Psoas muscle (tissue), 8 donors: ENCODE measurements around the gene CDC42SE2. TPM values are rescaled to one million over a fixed set of nuclear protein-coding genes. Genes with fewer than 3 reads are reported as not detected.

Source experiments
- ATAC-seq, 4 donors: fragments of 200-7000 bp; cut with Tn5 transposase; one replicate each; pipeline ENCODE4 v1.9.1; 2020; ENCODE audit warnings: moderate library complexity in 3 of 4, mild to moderate bottlenecking in 2 of 4
- DNase-seq, 2 donors: peaks; one replicate each; pipeline ENCODE4 v3.0.0-alpha.2; 2020
- H3K27ac ChIP-seq: fragments of 200-600 bp; one replicate; pipeline ENCODE4 v1.8.0; 2022
- H3K27me3 ChIP-seq, 3 donors: fragments of 200-600 bp in 1 of 3; one replicate each; pipeline versions ENCODE4 v1.6.1 to v1.8.0; 2013 to 2022; ENCODE audit warnings: low read length in 2 of 3, mild to moderate bottlenecking in 2 of 3, moderate library complexity in 1 of 3; ENCODE audit not compliant: insufficient read depth in 3 of 3
- H3K36me3 ChIP-seq, 2 donors: fragments of 200-600 bp in 1 of 2; one replicate each; pipeline versions ENCODE4 v1.6.1 to v1.8.0; 2013 to 2022; ENCODE audit warnings: low read depth in 1 of 2, mild to moderate bottlenecking in 1 of 2, moderate library complexity in 1 of 2; ENCODE audit not compliant: insufficient read depth in 1 of 2
- H3K4me1 ChIP-seq: fragments of 200-600 bp; one replicate; pipeline ENCODE4 v1.8.0; 2022
- H3K4me3 ChIP-seq: fragments of 200-600 bp; one replicate; pipeline ENCODE4 v1.8.0; 2022; ENCODE audit warnings: mild to moderate bottlenecking
- H3K9me3 ChIP-seq: fragments of 200-600 bp; one replicate; pipeline ENCODE4 v1.8.0; 2022
- CTCF ChIP-seq: fragments of 200-600 bp; IDR thresholded peaks from one replicate; pipeline ENCODE4 v1.8.0; 2022; ENCODE audit warnings: antibody characterized with exemption
- WGBS, 3 donors: extraction: QIAGEN DNeasy Blood & Tissue Kit; methylation state at CpG; one replicate each; pipeline versions ENCODE4 v1.1.6 to v1.1.7; 2013; 5-methylcytosine and 5-hydroxymethylcytosine counted together
- intact Hi-C, 2 donors: fragments of 100-400 bp; cut with DNase I; formaldehyde crosslinking; loops; one replicate each; pipeline versions ENCODE4 v1.11.0 to v1.14.2; 2022
- polyA plus RNA-seq, 3 donors: library from polyadenylated mRNA; stranded (reverse); fragments of 200-250 nt; gene quantifications; one replicate each; pipeline ENCODE4 v1.2.3, GENCODE V29; 2013
- total RNA-seq, 4 donors: library from RNA; stranded (reverse); fragmentation: NEBNext Ultra II Directional in 2 of 4; extraction: Animal tissue kit (Norgen Biotek cat#: 25700) in 2 of 4; gene quantifications; one replicate each; pipeline versions ENCODE4 v1.2.1 to v1.2.4, GENCODE V29; 2021 to 2023
- donor health status: healthy with polysubstance abuse.
- donor health status: DM: no; HTN: no; CAD: no; lungs with moderate emphysema.
- donor health status: Bipolar disorder and iron deficiency.
- donor health status: healthy.
- donor health status: DM: yes; HTN: yes; CAD: no.
- donor health status: DM: no; HTN: no; CAD: no.
- donor health status: DM: no; HTN: no; CAD: no.
- donor health status: DM: yes; HTN: yes; CAD: no.

CDC42SE2 gene
- total and polyA plus RNA-seq, 7 donors: 8.5 to 39.2 (median 10.5) TPM

GRCh38 chr5:131289738-131290137 lies 25.9 kb downstream of the CDC42SE2 start:
- Histone ChIP-seq H3K4me3 (no peak overlapping the region), H3K9me3 (no peaks in the 10 kb centered on the region), H3K27me3 (no peaks in the 10 kb centered on the region), H3K4me1 (no peaks in the 10 kb centered on the region), H3K36me3 (no peaks in the 10 kb centered on the region), H3K27ac (no peak overlapping the region)
- no peak for ATAC-seq
- no peak for TF ChIP-seq CTCF
- WGBS, 3 donors: 96 to 97% (median 96%) methylated on average over 3 of the region's 3 CpGs
- no peak for DNase-seq
- intact Hi-C loops: no loop called here

- no peak for TF ChIP-seq CTCF
- ATAC-seq: no peak
- Histone ChIP-seq H3K4me1 (no peaks in the 10 kb centered on the region), H3K36me3 (no peaks in the 10 kb centered on the region), H3K4me3 (no peak overlapping the region), H3K9me3 (no peaks in the 10 kb centered on the region), H3K27ac (no peak overlapping the region), H3K27me3 (no peaks in the 10 kb centered on the region)
- intact Hi-C loops: no loop called here
- 83 to 91% (median 89%) methylated on average over 2 of the region's 2 CpGs for WGBS, 3 donors
- DNase-seq: no peak
Observed at GRCh38 chr5:131296213-131296672, 32.4 kb downstream of the CDC42SE2 start.

GRCh38 chr5:131297886-131298285 lies 34.0 kb downstream of the CDC42SE2 start:
- ATAC-seq (no peak), DNase-seq (no peak)
- WGBS, 3 donors: 93 to 96% (median 94%) methylated on average over 5 of the region's 5 CpGs
- no peak overlapping the region for H3K4me3 ChIP-seq
- TF ChIP-seq CTCF: no peak
- no peak overlapping the region for H3K27ac ChIP-seq
- H3K27me3 ChIP-seq: no peaks in the 10 kb centered on the region
- H3K9me3 ChIP-seq: no peaks in the 10 kb centered on the region
- intact Hi-C loops: no loop called here
- no peaks in the 10 kb centered on the region for H3K36me3 ChIP-seq
- H3K4me1 ChIP-seq: peaks cover under 1% of the 10 kb centered on the region

- peaks cover 9% of the 10 kb centered on the region for H3K4me1 ChIP-seq
- ATAC-seq (no peak), DNase-seq (no peak)
- H3K4me3 ChIP-seq: no peak overlapping the region
- intact Hi-C loops: no loop called here
- 88 to 93% (median 91%) methylated on average over 3 of the region's 3 CpGs for WGBS, 3 donors
- TF ChIP-seq CTCF: no peak
- no peaks in the 10 kb centered on the region for H3K9me3 ChIP-seq
- no peak overlapping the region for H3K27ac ChIP-seq
- no peaks in the 10 kb centered on the region for H3K27me3 ChIP-seq
- H3K36me3 ChIP-seq: no peaks in the 10 kb centered on the region
Observed at GRCh38 chr5:131299465-131299864, 35.6 kb downstream of the CDC42SE2 start.

- no peak overlapping the region for H3K4me3 ChIP-seq
- H3K27ac ChIP-seq: no peak overlapping the region
- ATAC-seq: no peak
- no peaks in the 10 kb centered on the region for H3K27me3 ChIP-seq
- no peak for TF ChIP-seq CTCF
- no peaks in the 10 kb centered on the region for H3K36me3 ChIP-seq
- intact Hi-C loops: no loop called here
- 62 to 69% (median 69%) methylated on average over 6 of the region's 6 CpGs for WGBS, 3 donors
- peaks cover 3% of the 10 kb centered on the region for H3K9me3 ChIP-seq
- H3K4me1 ChIP-seq: peaks cover 9% of the 10 kb centered on the region
- no peak for DNase-seq
Observed at GRCh38 chr5:131302506-131302905, 38.7 kb downstream of the CDC42SE2 start.
